Calu3 (cell line): ENCODE data around the gene HSPA1B. TPM values are rescaled to one million over a fixed set of nuclear protein-coding genes. Genes with fewer than 3 reads are reported as not detected.

Source experiments
- BruUV-seq: library from RNA; stranded (reverse); fragments of 400-500 nt; replicated peaks from 2 replicates; lab custom pipeline; 2021; lab: Mats Ljungman, UMichigan
- CTCF ChIA-PET: fragments of 300-600 bp; sonication (Branson Sonifier 250); formaldehyde crosslinking; loops from one replicate; lab custom pipeline; 2022; ENCODE audit warnings: antibody characterized with exemption; lab: Charles Lee
- DNase-seq: peaks from one replicate; pipeline ENCODE4 v3.0.0; 2022
- H3K27ac Mint-ChIP-seq: one replicate; pipeline ENCODE4 v1.8.0; 2022; ENCODE audit warnings: mixed read lengths; ENCODE audit not compliant: unreplicated experiment
- H3K27me3 Mint-ChIP-seq: one replicate; pipeline ENCODE4 v1.8.0; 2022; ENCODE audit warnings: mixed read lengths; ENCODE audit not compliant: unreplicated experiment
- H3K36me3 Mint-ChIP-seq: one replicate; pipeline ENCODE4 v1.8.0; 2022; ENCODE audit warnings: mild to moderate bottlenecking, moderate library complexity, mixed read lengths; ENCODE audit not compliant: insufficient read depth, unreplicated experiment
- H3K4me1 Mint-ChIP-seq: one replicate; pipeline ENCODE4 v1.8.0; 2022; ENCODE audit warnings: mild to moderate bottlenecking, low read depth, mixed read lengths; ENCODE audit not compliant: unreplicated experiment
- H3K4me3 Mint-ChIP-seq: one replicate; pipeline ENCODE4 v1.8.0; 2022; ENCODE audit warnings: mild to moderate bottlenecking, low read depth, moderate library complexity, mixed read lengths; ENCODE audit not compliant: unreplicated experiment
- H3K9me3 Mint-ChIP-seq: one replicate; pipeline ENCODE4 v1.8.0; 2022; ENCODE audit warnings: low read depth, mixed read lengths; ENCODE audit not compliant: unreplicated experiment
- CTCF ChIP-seq: fragments of 200-600 bp; IDR thresholded peaks from one replicate; pipeline ENCODE4 v1.8.0; 2022; ENCODE audit warnings: antibody characterized with exemption; ENCODE audit not compliant: unreplicated experiment
- intact Hi-C: fragments of 100-400 bp; cut with micrococcal nuclease; formaldehyde crosslinking; loops from one replicate; pipeline ENCODE4 v1.10.0; 2022; ENCODE audit not compliant: unreplicated experiment
- total RNA-seq: library from RNA; stranded (reverse); gene quantifications from 2 replicates; pipeline ENCODE4 v1.2.3, GENCODE V29; 2022

Gene HSPA1B
- total RNA-seq, 1 experiment from 2014 or later, result 705 TPM

- TF ChIP-seq CTCF, result no peak
- DNase-seq, result no peak
- intact Hi-C loops, result loop anchor here (5.0 kb wide), 1 partner anchor 83 kb away; the partner anchor contains the start of gene VWA7
- H3K36me3 Mint-ChIP-seq, result peaks cover 56% of the 10 kb centered on the region
- H3K27me3 Mint-ChIP-seq, result peaks cover 9% of the 10 kb centered on the region
- BruUV-seq, result no TSS peak
- no peak overlapping the region for H3K4me3 Mint-ChIP-seq
- peaks cover 19% of the 10 kb centered on the region for H3K4me1 Mint-ChIP-seq
- H3K27ac Mint-ChIP-seq, result no peak overlapping the region
- CTCF ChIA-PET, result interaction anchor here (0.6 kb wide), 1 partner anchor 14 kb away, joined by 5 read pairs; no protein-coding TSS in a partner anchor
- no peaks in the 10 kb centered on the region for H3K9me3 Mint-ChIP-seq
These were observed 32.8 kb downstream of the HSPA1B start for GRCh38 chr6:31860349-31860748.

GRCh38 chr6:31861150-31861549 lies 33.6 kb downstream of the HSPA1B start:
- peaks cover 19% of the 10 kb centered on the region for H3K4me1 Mint-ChIP-seq

GRCh38 chr6:31861919-31862343 lies 34.4 kb downstream of the HSPA1B start:
- no peaks in the 10 kb centered on the region for H3K9me3 Mint-ChIP-seq
- BruUV-seq, result no TSS peak
- H3K4me1 Mint-ChIP-seq, result peaks cover 19% of the 10 kb centered on the region
- peaks cover 9% of the 10 kb centered on the region for H3K27me3 Mint-ChIP-seq
- H3K27ac Mint-ChIP-seq, result peak overlapping the region; percentile 96
- peak overlapping the region; percentile 85 for H3K4me3 Mint-ChIP-seq
- CTCF ChIA-PET, result interaction anchor here (1.0 kb wide), 1 partner anchor 23 kb away, joined by 4 read pairs; no protein-coding TSS in a partner anchor
- DNase-seq, result no peak
- peaks cover 65% of the 10 kb centered on the region for H3K36me3 Mint-ChIP-seq
- TF ChIP-seq CTCF, result no peak
- intact Hi-C loops, result loop anchor here (5.0 kb wide), 1 partner anchor 85 kb away; the partner anchor contains the start of gene VWA7

More at GRCh38 chr6:31861150-31861549, 33.6 kb downstream of the HSPA1B start:
- Mint-ChIP-seq H3K27ac (no peak overlapping the region), H3K9me3 (no peaks in the 10 kb centered on the region), H3K36me3 (peaks cover 64% of the 10 kb centered on the region), H3K4me3 (no peak overlapping the region), H3K27me3 (peaks cover 9% of the 10 kb centered on the region)
- TF ChIP-seq CTCF, result no peak
- intact Hi-C loops, result loop anchor here (5.0 kb wide), 1 partner anchor 84 kb away; the partner anchor contains the start of gene VWA7
- BruUV-seq, result no TSS peak
- CTCF ChIA-PET, result no interaction called here
- no peak for DNase-seq

- H3K4me1 Mint-ChIP-seq, result peaks cover 19% of the 10 kb centered on the region
- no TSS peak for BruUV-seq
- intact Hi-C loops, result loop anchor here (5.0 kb wide), 1 partner anchor 85 kb away; the partner anchor contains the start of gene VWA7
These were observed 35.1 kb downstream of the HSPA1B start, which contains the start of gene NEU1 for GRCh38 chr6:31862344-31863235. Gene NEU1 (minus strand): TSS chr6:31862821. CDS start chr6:31862776, 45 bp downstream.

More at GRCh38 chr6:31862344-31863235, 35.1 kb downstream of the HSPA1B start, which contains the start of gene NEU1:
- Mint-ChIP-seq H3K36me3 (peaks cover 65% of the 10 kb centered on the region), H3K4me3 (peak within 1 kb of the TSS; percentile 85), H3K9me3 (no peaks in the 10 kb centered on the region), H3K27ac (peak within 1 kb of the TSS; percentile 96), H3K27me3 (peaks cover 9% of the 10 kb centered on the region)
- TF ChIP-seq CTCF, result no peak
- peak; percentile 100 for DNase-seq
- CTCF ChIA-PET, result interaction anchor here (0.5 to 1.3 kb wide), 18 partner anchors 10 to 315 kb away, joined by 3 to 9 read pairs (median 4); partner anchors contain the start of genes ABHD16A, CFB, HSPA1L and LY6G5C
